ENCODE data around the gene CERCAM. TPM values are rescaled to one million over a fixed set of nuclear protein-coding genes. Genes with fewer than 3 reads are reported as not detected.
A peak's percentile ranks its signal among the peaks of the same experiment; 100 is the strongest.
"Not testable (repeated sequence)": the region's sequence is repeated elsewhere in the genome, so short reads cannot be mapped to it uniquely, and the experiment has no call there.

Gene CERCAM
- polyA plus RNA-seq, 3 donors, result 42.9 to 50.7 (median 48.0) TPM

DNA sequence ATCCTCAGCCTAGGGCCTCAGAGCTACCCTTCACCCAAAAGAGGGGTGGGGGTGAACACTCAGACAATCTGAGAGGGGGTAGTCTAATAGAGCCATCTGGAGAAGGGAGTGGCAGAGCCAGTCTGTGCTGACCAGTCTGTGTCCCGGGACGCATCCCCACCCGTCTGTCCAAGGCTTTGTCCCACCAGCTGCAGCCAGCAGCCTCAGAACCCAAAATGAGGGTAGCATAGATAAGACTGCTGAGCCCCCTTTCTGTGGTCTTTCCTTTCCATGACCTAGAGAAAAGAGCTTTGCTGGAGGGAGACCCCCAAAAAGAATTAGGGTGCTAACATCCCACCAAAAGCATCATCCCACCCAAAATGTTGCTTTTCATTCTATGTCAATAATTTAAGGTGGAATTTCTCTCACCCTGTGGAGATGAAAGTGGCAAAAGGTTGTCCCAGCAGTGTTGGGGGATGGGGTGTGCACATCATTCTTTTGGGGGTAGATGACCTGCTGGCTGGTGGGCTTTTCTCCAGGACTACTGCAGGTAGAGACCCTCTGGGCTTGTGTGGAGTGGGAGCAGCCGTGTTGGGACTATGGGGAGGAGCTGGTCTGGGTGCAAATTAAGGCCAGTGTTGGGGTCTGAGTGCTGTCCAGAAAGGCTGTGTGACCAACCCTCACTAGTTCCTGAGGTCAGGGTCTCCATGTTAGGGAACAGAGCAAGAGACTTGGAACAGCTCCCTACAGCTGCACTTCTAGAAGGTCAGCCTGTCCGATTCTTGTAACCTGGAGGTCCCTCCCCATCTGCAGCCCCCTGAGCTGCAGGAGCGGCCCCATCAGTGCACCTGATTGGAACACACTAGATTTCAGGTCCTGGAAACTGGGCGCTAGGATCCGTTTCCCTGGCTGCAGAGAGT, 29.6 kb upstream of the CERCAM start:
- no peak for DNase-seq

DNA sequence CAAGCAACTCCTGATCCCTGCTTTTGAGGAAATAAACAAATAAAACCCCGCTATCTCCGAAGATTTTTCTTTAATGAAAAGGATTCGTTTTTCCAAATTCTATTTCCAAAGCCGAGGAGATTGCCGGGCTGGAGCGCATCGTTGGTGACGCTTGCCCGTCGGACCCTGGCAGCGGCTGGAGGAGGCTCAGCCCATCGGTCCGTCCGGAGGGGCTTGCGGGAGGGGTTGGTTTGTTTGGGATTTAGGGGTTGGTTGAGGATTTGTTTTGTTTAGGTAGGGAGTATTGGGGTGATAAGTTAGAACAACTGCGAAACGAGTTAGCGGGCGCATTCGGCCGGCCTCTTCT, 28.7 kb upstream of the CERCAM start:
- no peak for DNase-seq

DNA sequence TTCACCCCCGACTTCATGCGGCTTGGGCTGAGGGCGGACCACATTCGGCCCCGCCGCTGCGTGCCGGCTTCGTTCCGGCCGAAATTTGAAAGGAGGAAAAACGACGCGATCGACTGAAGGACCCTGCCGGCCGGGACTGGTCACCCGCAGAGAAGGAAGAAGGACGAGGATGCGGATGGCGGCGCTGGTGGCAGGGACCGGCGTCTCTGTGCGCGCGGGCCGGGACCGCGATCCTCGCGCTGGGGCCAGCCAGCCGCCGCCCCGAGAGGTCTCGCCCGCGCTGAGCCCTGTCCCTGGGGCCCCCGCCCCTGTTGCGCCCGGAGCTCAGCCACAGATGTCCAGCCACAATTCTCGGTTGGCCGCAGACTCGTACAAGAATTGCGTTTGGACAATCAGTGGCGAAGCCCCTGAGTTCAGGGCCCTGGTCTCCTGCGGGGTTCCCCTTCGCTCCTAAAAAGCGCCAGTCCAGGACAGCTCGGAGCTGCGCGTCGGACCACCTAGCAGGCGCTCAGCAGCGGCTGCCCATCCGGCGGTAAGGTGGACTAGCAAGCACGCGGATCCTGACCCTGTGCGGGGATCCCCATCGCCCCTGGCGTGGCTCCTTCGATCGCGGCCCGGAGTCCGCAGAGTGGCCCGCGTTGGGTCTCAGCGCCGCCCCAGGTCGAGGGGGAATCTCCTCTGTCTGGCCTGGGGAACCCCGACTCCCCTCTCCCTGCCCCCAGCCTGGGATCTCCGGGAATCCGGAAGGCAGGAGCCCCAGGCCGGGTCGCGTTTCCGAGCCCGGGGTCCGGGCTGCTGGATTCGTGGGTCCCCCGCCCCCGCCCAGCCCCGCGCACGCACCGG, 28.1 kb upstream of the CERCAM start:
- no peak for DNase-seq

DNA sequence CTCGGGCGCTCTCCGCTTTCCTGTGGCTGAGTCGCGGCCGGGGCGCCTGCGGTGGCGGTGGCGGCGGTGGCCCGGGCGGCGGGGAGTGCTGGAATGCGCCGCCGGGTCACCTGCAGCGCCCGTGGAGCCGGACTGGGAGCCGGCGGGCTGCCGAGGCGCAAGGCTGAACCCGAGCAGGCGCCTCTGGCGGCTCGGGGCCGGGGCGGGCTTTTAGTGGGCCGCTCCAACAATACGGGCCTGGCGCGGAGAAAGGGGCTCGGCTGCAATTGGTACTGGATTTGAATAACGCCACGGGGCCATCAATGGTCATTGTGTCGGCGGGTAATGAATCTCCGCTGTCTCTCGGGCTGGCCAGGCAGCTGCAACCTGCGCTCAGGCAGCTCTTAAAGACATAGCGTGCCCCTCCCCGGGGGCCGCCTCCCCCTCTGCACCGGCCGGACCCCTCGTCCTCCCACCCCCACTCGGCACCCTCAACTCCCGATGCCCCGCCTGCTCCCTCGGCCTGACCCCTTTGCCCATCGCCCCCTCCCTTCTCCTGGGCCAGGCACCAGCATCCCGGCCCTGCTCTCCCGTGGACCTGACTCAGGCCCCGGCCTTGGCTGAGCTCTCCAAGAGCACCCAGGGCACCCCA, 27.4 kb upstream of the CERCAM start:
- no peak for DNase-seq

GRCh38 chr9:128393970-128394369, 26.7 kb upstream of the CERCAM start:
- no peak for DNase-seq

DNA sequence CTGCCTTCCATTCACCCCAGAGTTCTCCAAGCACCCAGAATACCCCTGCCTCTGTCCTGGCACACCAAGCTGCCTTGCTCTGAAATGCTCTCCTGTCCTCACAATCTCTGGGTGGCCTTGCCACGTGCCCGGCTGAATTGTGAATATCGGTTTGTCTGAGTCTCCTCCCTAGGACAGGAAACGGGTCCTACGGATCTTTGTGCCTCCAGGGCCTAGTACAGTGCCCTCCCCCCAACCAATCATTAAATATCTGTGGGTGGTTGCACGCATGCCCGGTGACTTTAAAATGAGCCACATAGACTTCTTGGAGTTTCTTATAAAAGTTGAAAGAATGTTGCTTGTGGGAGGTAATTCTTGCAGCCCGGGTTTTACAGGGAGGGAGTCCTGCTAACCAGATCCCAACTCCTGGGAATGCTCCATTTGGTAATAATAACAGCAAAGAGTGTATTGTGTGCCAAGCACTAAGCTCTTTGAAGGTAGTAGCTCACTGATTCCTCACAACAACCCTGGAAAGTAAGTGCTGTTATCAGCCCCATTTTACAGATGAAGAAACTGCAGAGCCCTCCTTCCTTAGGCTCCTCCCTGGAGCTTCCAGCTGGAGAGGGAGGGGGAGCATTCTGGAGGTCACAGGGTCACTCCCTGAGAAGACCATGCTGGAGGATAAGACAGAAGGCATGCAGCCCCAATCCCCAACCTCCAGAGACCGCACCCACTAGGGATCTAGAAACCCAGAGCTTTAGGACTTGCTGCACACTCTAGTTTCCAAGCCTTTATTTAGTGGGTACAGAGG, 26.1 kb upstream of the CERCAM start:
- DNase-seq, result no peak

GRCh38 chr9:128396970-128397613, 23.6 kb upstream of the CERCAM start:
- DNase-seq, result no peak

DNA sequence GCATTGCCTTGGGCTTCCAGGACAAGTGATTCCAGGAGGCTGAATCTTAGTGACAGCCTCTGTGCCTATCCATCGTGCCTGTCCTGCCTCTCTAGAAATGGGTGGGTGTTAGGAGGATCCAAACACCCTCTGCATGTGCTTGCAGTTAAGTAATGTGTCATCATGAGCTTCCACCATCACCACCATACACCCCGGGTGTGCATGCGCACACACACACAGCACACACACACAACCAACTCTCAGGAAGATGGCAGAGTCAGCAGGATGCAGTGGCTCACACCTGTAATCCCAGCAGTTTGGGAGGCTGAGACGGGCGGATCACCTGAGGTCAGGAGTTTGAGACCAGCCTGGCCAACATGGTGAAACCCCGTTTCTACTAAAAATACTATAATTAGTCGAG, 22.8 kb upstream of the CERCAM start:
- DNase-seq, result no peak

- DNase-seq, result no peak
Observed at GRCh38 chr9:128399861-128400260, 20.8 kb upstream of the CERCAM start.

DNA sequence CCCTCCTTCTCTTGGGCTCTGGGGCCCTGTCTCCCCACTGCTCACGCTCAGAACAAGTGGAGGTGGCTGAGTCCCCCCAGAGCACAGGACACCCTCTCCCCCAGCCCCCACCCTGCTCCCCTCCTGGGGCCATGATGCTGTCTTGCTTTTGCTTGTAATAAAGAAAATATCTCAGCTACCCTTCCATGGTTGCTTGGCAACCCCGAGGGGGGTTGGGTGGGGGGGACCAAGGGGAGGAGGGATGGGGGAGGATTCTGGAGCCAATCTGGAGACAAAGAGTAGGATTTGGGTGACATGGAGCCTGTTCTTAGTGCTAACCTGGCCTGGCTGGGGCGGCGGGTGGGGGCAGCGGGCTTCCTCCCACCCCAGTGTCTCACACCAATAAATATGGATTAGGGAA, 16.1 kb upstream of the CERCAM start:
- no peak for DNase-seq

GRCh38 chr9:128405077-128405779, 15.4 kb upstream of the CERCAM start:
- DNase-seq, result no peak

GRCh38 chr9:128405780-128406171, 14.9 kb upstream of the CERCAM start:
- DNase-seq, result no peak

DNA sequence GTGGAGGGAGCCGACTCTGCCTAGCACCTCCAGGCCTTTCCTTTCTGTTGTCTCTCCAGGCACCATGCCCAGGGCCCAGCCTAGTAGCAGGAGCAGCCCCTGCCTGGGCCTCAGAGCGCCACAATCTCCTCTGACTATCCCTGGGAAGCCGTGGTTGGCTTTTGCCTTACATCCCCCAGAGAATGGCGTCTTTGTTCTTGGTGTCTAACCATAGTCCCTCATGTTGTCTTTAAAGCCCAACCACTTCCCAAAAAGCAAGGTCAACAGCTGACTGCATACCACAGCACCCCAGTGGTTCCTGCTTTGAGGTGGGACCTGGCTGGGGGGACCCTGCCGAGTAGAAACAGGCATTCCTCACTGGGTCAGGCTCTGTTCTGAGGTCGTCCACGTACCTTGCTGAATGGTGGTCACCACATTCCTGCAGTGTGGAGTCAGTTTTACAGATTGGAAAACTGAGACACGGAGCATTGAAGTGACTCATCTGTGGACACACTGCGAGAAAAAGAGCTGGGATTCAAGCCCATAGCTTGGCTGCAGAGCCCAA, 13.7 kb upstream of the CERCAM start:
- no peak for DNase-seq

DNA sequence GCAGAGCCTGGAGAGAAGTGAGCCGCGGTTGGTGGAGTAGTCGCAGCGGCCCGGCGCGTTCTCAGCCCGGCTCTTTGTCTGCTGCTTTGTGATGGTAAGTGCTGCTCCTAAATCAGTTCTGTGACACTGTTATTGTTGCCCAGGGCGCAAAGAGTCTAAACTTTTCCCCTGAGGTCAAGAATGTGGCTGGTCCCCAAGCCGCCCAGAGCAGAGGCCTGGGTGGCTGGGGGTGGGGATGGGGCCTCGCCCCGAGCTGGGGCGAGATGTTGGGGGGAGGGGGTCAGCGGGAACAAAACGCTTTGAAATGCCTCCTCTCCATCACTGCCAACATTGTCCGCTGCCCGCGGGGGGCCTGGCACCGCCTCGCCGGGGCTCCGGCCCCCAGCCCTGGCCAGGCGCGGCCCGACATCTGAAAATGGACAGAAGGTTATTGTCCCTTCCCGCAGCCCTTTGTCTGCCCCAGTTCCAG, 11.7 kb upstream of the CERCAM start:
- DNase-seq, result no peak

DNA sequence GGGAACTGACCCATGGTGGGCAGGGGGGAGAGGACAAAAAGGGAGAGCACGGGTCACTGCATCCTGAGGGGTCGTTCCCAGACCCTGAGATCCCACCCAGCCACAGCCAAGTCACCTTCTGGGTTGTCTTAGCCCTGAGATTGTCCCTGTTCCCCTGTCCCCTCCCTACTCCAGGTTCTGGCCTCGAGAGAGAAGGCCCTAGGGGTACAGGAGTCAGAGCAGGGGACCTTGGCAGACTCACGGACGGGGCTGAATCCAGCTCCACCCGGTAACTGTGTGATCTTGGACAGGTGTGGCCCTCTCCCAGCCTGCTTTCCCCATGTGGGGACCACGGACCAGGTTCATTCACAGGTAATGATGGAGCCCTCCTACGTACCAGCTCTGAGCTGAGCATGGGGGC, 11.2 kb upstream of the CERCAM start:
- DNase-seq, result no peak

GRCh38 chr9:128409978-128410377, 10.7 kb upstream of the CERCAM start:
- no peak for DNase-seq

- no peak for DNase-seq
Observed at GRCh38 chr9:128411364-128412119, 9.1 kb upstream of the CERCAM start.

- peak; percentile 65 for DNase-seq
Observed at GRCh38 chr9:128412120-128412790, 8.4 kb upstream of the CERCAM start.

DNA sequence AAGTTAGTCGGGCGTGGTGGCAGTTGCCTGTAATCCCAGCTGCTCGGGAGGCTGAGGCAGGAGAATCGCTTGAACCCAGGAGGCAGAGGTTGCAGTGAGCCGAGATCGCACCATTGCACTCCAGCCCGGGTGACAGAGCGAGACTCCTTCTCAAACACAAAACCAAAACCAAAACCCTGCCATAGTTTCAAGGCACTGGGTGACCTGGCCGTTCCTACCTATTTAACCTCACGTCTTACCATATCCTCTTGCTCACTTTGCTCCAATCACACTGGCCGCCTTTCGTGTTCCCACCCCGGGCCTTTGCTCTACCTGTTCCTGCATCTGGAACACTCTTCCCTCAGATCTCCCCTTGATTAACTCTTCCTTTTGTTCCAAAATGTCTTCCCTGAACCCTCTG, 6.9 kb upstream of the CERCAM start:
- DNase-seq, result not testable (repeated sequence)

All from renal pelvis (tissue), 4 donors.